Measurements from ENCODE around the gene CSF1R.

GRCh38 chr5:150092159-150092787 lies 5.9 kb upstream of the CSF1R start:
- TF ChIP-seq POLR2AphosphoS5 (IDR thresholded peaks at IDR 0.05) (no peak), CTCF (IDR thresholded peaks at IDR 0.05) (no peak), POLR2A (IDR thresholded peaks at IDR 0.05) (no peak)

Data from gastroesophageal sphincter (tissue), 3 donors.